B cell (primary cell): Measurements from ENCODE around the gene CCDC97.
"Not testable (repeated sequence)": the region's sequence is repeated elsewhere in the genome, so short reads cannot be mapped to it uniquely, and the experiment has no call there.

ENCODE experiments used
- CTCF ChIP-seq: fragments of 200-600 bp; IDR thresholded peaks from one replicate; pipeline ENCODE4 v1.8.0; 2022; ENCODE audit warnings: antibody characterized with exemption, mild to moderate bottlenecking
- EZH2 ChIP-seq: IDR thresholded peaks from 2 replicates; pipeline ENCODE4 v1.6.1; 2012; ENCODE audit warnings: borderline replicate concordance, low read depth, mild to moderate bottlenecking, moderate library complexity, low read length; ENCODE audit not compliant: insufficient read depth, poor library complexity, severe bottlenecking

- not testable (repeated sequence) for TF ChIP-seq CTCF, EZH2
Measured at GRCh38 chr19:41289814-41290213, 20.2 kb upstream of the CCDC97 start.
